GM04503 (cell line): Measurements from ENCODE around the gene MEGF6.
A peak's percentile ranks its signal among the peaks of the same experiment; 100 is the strongest.
"Not testable (repeated sequence)": the region's sequence is repeated elsewhere in the genome, so short reads cannot be mapped to it uniquely, and the experiment has no call there.

Experiments
- DNase-seq: peaks from one replicate; pipeline ENCODE4 v3.0.0-alpha.2; 2012; ENCODE audit warnings: low read depth

The MEGF6 gene

DNA sequence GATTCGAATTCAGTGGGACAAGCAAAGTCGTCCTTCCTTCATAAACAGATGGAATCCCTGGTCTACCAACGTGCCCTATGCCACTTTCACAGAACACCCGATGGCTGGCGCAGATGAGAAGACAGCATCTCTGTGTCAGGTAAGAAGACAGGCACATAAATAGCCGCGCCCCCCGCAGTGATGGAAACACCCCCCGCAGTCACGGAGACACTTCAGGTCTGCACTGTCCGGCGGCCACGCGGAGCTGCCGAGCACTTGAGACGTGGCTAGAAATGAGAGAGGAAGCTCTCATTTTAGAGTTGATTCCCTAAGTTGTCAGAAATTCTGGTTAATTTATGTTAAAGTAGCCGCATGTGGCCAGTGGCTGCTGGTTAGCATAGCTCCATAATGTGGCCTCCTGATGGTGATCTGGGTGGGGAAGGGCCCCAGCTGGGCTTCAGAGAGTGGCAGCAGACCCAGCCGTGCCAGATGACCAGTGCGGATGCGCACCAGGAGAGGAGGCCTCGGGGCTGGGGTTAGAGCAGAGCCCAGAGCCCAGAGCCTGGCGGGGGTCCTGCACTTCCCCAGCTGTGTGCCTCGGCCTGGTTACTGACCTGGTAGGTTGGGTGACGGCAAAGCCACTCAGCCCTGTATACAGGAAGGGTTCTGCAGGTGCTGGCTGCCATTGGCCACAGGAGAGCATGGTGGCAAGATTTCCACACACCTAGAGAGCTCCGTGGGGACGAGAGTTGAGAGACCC lies 16.4 kb upstream of the MEGF6 start:
- no peak for DNase-seq

DNA sequence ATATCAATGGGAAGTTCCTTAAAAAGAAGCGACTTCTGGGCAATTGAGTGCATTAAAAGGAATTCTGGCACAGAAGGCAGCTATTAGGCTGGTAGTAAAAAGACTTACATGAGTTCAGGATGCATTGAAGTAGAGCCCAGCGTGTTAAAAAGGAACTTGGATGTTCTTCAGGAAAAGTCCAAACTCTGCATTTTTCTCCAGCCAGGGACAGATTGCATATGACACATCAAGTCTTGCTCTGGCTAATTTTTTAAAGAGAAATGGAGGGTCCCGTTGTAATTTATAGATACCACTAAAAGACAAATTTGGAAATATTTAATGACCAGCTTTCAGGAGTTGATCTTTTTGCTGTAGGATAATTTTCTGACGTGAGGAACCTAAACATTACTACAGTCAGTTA lies 14.7 kb upstream of the MEGF6 start:
- DNase-seq, result no peak

DNA sequence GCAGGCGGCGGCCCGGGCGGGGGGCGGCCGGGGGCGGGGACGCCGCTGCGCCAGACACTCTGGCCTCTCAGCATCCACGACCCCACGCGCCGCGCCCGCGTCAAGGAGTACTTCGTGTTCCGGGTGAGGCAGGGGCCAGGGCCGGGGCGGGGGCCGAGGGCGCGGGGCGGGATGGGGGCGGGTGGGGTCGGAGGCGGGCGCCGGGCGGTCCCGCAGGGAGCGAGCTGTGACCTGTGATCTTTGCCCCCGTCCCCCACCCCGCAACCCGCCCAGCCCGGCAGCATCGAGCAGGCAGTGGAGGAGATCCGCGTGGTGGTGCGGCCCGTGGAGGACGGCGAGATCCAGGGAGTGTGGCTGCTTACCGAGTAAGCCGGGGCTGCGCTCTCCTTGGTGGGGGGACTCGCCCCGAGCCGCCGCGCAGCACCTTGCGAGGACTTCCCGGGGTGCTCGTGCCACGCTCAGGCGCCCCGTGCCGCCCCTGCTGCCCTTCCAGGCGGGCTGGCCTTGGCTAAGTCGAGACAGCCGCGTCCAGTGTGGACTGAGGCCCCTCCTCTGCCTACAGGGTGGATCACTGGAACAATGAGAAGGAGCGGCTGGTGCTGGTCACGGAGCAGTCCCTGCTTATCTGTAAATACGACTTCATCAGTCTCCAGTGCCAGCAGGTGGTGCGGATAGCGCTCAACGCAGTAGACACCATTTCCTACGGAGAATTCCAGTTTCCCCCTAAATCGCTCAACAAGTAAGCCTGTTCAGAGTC lies 14.0 kb upstream of the MEGF6 start:
- no peak for DNase-seq

DNA sequence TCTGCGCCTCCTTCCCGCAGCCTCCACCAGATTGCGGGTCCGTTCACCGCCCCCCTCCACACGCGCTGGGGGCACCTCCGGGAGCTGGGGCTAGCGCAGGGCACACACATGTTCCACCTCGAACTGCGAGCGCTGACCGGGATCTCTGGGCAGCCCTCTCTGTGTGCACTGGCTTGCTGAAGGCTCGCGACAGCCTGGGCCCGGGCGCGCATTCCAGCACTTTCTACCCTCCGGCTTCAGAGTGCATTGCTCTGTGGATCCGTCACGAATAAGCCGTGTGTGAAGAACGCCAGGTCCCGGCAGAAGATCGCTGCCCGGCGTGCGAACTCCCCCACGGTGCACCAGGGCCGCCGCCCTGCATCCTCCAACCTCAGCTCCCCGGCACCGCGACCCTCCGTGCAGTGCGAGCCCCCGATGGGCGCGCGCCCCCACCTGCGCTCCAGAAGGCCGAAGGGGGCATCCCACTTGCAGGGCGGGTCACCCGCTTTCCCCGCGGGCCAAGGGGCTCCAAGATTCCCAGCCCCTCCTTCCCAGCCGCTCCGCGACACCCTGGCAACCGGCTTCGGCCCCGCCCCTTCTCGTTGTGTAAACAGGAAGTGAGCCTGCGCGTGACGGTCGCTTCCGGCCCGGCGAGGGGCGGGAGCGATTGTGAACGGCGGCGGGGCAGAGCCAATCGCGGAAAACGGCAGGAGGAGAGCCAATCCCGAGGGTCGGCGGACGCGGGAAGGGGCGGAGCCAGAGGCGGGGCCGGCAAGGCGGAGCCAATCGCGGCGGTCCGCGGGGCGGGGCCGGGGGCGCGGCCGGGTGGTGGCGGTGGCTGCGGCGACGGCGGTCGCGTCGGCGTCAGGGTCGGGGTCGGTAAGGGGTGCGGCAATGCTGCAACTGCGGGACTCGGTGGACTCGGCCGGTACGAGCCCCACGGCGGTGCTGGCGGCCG lies 13.2 kb upstream of the MEGF6 start, which contains the start of gene TPRG1L:
Gene TPRG1L (plus strand): TSS at position 816 of the 937 bp plus-strand sequence. CDS start 58 bp downstream, at position 874.
- peak; percentile 55 for DNase-seq

DNA sequence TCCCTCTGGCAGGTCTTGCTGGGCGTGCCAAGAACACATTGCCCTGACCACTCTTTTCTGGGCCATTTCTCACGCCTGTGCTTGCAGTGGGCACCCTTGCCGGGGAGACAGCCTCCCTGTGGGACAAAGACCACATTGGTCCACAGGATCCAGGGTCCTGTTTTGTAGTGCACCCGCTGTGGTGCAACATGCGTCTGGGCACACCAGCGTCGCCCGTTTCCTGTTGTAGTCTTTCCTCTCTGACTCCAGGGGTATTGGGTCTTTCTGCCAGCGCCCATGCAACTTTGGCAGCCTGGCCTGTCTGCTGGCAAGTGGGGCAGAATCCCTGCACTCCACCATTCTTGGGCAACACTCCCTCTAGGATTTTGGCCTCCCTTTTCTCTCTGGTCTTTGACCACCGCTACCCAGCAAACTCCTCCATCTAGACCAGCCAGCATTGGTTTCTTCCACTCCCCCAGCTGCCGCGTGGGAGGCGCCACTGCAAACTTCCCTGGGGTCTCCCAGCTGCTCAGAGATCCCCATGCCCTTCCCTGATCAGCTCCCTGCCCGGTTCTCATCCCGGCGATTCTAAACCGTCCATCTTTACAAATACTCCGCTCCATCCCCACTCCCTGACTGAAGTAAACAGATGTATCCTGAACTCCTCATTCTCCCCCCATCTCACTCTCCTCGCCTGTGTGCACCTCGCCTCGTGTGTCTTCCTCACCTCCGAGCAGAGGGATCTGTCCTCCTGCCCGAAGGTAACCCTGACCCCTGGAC lies 12.3 kb upstream of the MEGF6 start:
- DNase-seq, result no peak

DNA sequence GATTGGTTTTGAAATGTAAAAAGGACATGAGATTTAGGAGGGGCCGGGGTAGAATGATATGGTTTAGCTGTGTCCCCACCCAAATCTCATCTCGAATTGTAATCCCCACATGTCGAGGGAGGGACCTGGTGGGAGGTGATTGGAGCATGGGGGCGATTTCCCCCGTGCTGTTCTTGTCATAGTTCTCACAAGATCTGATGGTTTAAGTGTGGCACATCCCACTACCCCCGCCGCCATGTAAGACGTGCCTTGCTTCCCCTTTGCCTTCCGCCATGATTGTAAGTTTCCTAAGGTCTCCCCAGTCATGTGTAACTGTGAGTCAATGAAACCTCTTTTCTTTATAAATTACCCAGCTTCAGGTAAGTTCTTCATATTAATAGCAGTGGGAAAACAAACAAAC lies 10.8 kb upstream of the MEGF6 start:
- DNase-seq, result not testable (repeated sequence)

DNA sequence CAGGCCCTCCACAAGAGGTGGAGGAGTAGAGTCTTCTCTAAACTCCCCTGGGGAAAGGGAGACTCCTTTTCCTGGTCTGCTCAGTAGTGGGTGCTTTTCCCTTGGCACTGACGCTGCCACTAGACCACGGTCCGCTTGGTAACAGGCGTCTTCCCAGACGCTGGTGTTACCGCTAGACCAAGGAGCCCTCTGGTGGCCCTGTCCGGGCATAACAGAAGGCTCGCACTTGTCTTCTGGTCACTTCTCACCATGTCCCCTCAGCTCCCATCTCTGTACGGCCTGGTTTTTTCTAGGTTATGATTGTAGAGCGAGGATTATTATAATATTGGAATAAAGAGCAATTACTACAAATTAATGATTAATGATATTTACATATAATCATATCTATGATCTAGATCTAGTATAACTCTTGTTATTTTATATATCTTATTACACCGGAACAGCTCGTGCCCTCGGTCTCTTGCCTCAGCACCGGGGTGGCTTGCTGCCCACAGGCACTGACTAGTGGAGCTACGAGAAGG lies 9.9 kb upstream of the MEGF6 start:
- DNase-seq, result not testable (repeated sequence)

DNA sequence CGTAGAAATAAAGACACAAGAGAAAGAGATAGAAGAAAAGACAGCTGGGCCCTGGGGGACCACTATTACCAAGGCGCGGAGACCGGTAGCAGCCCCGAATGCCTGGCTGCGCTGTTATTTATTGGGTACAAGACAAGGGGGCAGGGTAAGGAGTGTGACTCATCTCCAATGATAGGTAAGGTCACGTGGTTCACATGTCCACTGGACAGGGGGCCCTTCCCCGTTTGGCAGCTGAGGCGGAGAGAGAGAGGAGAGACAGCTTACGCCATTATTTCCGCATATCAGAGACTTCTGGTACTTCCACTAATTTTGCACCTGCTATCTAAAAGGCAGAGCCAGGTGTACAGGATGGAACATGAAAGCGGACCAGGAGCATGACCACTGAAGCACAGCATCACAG lies 9.4 kb upstream of the MEGF6 start:
- DNase-seq, result no peak

DNA sequence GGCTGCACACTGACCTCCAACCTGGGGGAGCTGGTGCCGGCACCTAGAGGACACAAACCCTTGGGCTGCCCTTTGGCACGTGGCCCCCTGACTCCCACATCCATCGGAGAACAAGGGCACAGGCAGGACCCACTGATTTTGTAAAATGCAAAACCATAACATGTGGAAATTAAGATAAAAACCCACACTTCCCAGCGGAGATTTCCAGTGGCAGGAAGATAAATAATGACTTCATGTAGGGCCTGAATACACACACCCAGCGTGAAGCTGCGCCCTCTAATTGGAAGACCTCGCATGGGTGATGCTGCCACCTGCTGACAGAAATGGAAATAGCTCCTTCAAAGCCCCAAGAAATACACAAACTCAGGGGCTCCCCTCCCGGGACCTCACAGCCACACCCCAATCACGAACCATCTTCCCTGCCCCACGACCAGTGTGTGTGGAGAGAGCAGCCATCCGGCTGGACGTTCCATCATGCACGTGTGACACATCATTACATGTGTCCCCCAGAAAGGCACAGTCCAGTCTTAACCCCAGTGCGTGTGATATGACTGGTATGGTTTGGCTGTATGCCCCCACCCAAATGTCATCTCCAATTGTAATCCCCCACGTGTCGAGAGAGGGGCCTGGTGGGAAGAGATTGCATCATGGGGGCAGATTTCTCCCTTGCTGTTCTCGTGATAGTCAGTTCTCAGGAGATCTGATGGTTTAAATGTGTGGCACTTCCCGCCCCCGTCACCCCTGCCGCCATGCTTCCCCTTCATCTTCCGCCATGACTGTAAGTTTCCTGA lies 7.8 kb upstream of the MEGF6 start:
- DNase-seq, result no peak

DNA sequence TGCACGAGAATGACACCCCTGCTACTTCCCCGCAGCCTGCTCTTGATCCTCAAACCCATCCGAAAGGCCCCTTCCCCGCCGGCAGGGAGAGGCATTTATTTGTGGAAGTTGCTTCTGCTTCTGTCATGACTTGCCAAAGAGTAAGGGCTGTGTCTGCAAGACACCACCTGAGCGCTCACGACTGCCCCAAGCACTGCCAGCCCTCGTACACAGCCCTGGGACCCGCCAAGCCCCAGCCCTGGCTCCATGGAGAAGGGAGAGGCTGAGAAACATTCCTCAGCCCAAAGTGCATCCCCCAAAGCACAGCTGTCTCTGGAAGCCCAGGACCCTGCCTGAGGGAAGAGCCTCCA lies 7.2 kb upstream of the MEGF6 start:
- no peak for DNase-seq

DNA sequence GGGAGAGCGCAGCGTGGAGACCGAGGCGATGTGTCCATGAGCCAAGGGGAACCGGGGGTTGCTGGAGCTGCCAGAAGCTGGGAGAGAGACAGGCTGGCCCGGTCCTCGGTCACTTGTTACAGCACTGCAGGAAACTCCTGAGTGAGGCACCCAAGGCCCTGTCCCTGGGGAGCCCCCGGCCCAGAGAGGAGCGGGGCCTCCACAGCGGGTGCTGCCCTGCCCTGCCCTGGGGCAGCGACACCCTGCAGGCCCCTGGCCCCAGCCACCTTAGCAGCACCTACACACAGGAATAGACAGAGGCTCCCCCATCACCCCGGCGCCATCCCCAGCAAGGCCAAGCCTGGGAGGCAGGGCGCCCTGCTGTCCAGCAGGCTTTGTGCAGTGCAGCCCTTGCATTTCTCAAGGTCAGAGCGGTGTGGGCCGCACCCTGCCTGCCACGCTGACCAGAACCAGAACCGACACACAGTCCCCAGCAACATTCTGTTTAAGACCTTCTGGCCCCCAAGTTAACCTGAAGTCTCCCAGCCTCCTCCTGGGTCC lies 6.6 kb upstream of the MEGF6 start:
- DNase-seq, result no peak

DNA sequence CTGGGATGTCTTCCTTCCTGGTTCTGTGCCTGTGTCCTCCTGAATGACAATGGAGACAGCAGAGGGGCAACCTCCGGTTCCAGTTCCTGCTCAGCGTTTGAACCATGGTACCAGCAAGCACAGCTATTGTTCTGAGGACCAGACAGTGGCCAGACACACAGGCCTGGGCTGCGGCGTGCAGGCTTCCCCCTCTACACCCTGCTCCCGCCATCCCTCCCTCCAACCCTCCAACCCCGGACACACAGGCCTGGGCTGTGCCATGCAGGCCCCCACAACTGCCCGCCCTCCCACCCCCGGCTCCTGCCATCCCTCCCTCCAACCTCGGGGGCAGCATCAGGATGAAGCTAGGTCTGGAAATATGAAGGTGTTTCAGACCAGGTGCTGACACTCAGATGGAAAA lies 5.6 kb upstream of the MEGF6 start:
- no peak for DNase-seq

DNA sequence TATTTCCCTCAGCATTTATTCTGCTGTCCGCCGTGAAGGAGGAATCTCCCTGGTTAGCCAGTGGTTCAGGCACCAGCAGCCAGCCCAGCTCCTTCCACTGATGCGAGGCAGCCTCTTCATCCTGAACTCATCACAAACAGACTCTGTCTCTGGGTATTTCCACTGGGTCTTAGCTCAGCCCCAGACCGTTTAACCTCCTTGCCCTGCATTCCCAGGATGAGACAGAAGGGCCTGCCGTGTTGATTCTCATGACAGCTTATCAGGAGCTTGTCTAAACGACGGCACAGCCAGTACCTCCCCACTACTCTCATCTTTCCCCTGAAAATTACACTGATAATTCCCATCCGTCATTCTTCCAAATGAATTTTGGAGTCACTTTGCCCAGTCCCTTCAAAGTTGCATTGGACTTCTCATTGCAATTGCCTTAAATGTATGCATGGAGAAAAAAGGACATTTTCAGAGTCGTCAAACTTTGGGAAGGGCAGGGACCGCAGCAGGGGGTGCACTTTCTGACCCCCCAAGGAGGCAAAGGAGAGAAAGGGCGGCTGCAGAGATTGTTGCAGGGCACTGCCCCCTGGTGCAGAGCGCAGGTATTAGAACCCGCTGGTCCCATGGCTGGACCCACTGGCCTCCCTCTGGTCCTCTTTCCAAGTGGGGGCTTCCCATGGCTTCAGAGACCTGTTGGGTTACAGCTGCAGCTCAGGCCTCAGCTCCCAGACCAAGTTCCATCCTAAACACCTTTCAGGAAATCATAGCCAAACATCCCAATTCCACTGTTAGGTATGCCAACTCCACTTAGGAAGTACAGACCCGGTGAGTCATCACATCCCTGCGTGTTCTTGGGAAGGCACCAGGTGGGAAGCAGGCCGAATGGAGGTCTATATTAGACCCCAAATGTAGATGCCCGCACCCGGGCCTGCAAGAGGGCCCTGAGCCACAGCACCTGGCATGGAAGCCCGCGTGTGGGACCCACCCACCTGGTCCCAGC lies 3.7 kb upstream of the MEGF6 start:
- no peak for DNase-seq

DNA sequence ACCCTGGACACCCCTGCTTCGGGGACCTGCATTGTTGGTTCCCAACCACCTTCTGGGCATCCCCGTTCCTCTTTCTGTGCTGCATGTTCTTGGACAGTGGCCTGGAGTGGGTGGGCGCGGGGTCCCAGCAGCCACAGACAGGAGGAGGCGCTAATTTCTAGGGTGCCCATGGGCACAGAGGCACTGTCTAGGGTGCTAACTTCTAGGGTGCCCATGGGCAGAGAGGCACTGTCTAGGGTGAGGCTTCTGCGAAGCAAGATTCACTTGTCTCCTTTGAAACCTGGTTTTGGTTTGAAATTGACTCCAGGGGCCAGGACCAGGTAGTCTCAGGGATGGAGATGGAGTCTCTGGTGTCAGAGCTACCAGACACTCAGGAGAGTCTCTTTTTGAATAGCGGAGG lies 815 bp upstream of the MEGF6 start:
- no peak for DNase-seq

DNA sequence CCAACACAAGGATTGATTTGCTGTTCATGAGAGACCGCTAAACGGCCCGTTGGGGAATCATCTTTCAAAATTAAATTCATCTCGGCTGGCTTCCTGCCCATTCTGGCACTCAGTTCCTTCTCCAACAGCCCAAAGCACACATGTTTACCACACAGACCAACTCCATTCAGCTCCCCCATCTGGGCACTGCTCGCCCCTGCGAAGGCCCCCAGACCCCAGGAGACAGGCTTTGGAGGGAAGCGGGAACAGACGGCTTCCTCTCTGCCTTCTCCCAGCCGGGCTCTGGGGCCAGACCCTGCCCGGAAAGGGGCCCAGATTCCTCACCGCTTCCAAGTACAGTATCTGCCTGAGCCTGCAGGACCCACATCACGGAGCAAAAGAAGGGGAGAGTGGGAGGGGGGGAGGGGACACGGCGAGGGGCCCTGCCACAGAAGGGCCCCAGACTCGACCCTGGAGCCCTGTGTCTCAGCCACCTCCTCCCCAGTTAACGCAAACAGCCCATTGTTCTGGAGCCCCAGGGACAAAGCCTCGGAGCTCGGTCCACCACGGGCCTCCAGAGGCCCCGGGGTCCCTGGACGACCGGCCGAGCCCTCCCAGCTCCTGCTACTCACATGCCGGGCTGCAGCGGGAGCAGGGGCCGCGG lies 660 bp downstream of the MEGF6 start:
- no peak for DNase-seq

DNA sequence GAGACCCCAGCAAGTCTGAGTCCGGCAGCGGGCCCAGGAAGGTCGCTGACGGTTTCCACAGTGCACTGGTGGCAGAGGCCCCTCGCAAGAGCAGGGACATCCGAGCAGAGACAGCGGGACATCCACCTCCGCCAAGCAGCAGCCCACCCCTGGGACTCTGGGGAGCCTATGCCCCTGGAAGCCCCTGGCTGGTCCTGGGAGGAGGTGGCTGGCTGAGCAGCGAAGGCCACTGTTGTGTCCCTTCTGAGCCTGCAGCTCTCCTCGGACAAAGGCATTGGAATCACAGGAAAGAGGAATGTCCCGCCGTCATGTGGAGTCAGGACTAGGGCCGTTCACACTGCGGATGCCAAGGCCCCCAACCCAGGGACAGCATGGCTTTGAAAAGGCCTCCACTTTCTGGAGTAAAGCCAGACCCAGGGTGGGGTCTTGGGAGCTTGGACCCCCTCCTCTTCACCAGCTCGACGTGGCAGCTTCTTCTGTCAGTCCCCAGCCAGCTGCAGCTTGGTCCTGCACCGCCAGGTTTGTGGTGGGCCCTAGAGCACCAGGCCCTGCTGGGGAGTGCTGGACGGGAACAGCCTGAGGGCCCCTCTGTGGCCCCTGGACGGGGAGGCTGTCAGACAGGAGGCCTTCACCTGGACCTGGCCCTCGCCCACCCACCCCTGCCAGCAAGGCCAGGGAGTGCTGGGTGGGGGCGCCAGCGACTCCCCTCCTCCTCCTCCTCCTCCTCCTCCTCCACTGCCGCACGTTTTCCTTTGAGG lies 1.4 kb downstream of the MEGF6 start:
- no peak for DNase-seq

DNA sequence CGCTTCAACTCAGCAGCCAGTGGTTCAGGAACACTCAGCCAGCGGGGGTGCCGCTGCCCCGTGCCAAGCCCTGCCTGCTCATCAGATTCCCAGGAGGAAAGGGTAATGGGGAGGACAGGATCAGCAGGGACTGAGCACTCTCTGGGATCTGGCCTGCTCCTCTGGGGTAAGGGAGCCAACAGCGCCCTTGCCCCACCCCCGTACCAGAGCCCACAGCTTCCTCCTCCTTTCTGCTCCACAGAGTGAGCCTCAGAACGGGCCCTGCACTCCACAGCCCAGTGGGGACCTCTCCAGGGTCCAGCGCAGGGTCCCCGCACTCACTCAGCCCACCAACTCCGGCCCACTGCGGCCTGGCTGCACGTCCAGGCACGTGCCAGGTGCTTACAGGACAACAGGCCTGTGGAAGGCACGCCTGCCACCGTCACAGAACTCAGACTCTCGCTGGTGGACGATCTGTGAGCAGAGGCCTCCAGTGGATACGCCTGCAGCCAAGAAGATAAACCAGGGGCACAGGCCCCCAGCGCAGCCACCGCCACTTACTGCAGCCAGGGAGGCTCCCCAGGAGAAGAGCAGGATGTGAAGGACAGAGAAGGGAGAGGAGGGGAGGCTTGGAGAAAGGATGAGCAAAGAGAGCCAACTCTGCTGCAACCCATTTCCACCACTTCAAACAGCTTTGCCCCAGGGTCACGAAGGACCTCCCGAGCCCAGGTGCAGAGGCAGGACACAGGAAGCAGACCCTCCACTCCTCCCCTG lies 2.1 kb downstream of the MEGF6 start:
- DNase-seq, result no peak
